ENCODE data around the gene RALGPS1. TPM values are rescaled to one million over a fixed set of nuclear protein-coding genes. Genes with fewer than 3 reads are reported as not detected.
A peak's percentile ranks its signal among the peaks of the same experiment; 100 is the strongest.

The RALGPS1 gene
- polyA plus RNA-seq, 1 of the 3 experiments (the other 2 are of a cell fraction): 3.9 TPM

- no peaks in the 10 kb centered on the region for H3K36me3 ChIP-seq (replicated peaks in 1 of 2; ENCODE audit: control insufficient read depth in 1 of 2, insufficient read depth in 2 of 2, low read length in 1 of 2)
- no peak for DNase-seq
- H3K4me3 ChIP-seq (ENCODE audit: low read depth in 2 of 2, low read length in 1 of 2): no peak overlapping the region
- H4K20me1 ChIP-seq (ENCODE audit: insufficient read depth): no peaks in the 10 kb centered on the region
- CTCF ChIA-PET: interaction anchor here (1.1 to 1.6 kb wide), 2 partner anchors 8 to 28 kb away, joined by 3 to 4 read pairs; no protein-coding TSS in a partner anchor
- TF ChIP-seq ZBTB33 (IDR thresholded peaks at IDR 0.05; ENCODE audit: borderline replicate concordance, low read depth): no peak
- TF ChIP-seq TCF12 (IDR thresholded peaks at IDR 0.05): peak; percentile 48; the same call in 1 of the 2 replicates
- peak; percentile 25; the same call in 1 of the 2 replicates for TF ChIP-seq FOSL2 (IDR thresholded peaks at IDR 0.05; ENCODE audit: borderline replicate concordance, low read depth)
- H3K9ac ChIP-seq: no peak overlapping the region
- WGBS (ENCODE audit: low lambda C conversion rate): 93% methylated on average over 6 of the region's 6 CpGs
- POLR2A ChIA-PET: interaction anchor here (1.2 kb wide), 1 partner anchor 110 kb away, joined by 3 read pairs; no protein-coding TSS in a partner anchor
- peak overlapping the region; percentile 18 for H3K4me2 ChIP-seq
- H3K4me1 ChIP-seq (ENCODE audit: control insufficient read depth in 1 of 2, insufficient read depth in 2 of 2, low read depth in 1 of 2, low read length in 1 of 2): peaks cover 14 to 49% of the 10 kb centered on the region in 2 experiments; a peak in 3 of 4 replicates
- H3K27ac ChIP-seq (ENCODE audit: low read depth in 2 of 2, low read length in 1 of 2): peak overlapping the region in 1 of 2 experiments; percentile 45; a peak in 2 of 4 replicates
- no peaks in the 10 kb centered on the region for H3K27me3 ChIP-seq (ENCODE audit: insufficient read depth)
- no peaks in the 10 kb centered on the region for H3K9me2 ChIP-seq
- no peak overlapping the region for H2AFZ ChIP-seq (ENCODE audit: low read depth)
- no peaks in the 10 kb centered on the region for H3K9me3 ChIP-seq
- no peaks in the 10 kb centered on the region for H3F3A ChIP-seq (replicated peaks; ENCODE audit: insufficient read depth)
- no peaks in the 10 kb centered on the region for H3K79me2 ChIP-seq (ENCODE audit: insufficient read depth)
Measured at GRCh38 chr9:127131871-127132270, 217.3 kb downstream of the RALGPS1 start.

GRCh38 chr9:127132375-127132774 is 217.8 kb downstream of the RALGPS1 start:
- H3K79me2 ChIP-seq (ENCODE audit: insufficient read depth): no peaks in the 10 kb centered on the region
- H4K20me1 ChIP-seq (ENCODE audit: insufficient read depth): no peaks in the 10 kb centered on the region
- no peaks in the 10 kb centered on the region for H3F3A ChIP-seq (replicated peaks; ENCODE audit: insufficient read depth)
- no peaks in the 10 kb centered on the region for H3K9me2 ChIP-seq
- no peak overlapping the region for H3K9ac ChIP-seq
- no peak overlapping the region for H3K4me3 ChIP-seq (ENCODE audit: low read depth in 2 of 2, low read length in 1 of 2)
- H3K27ac ChIP-seq (ENCODE audit: low read depth in 2 of 2, low read length in 1 of 2): peak overlapping the region in 1 of 2 experiments; percentile 45; a peak in 2 of 4 replicates
- 94% methylated on average over 3 of the region's 4 CpGs for WGBS (ENCODE audit: low lambda C conversion rate)
- TF ChIP-seq SIN3A (IDR thresholded peaks at IDR 0.05; ENCODE audit: borderline replicate concordance, low read depth, low read length) (no peak), USF2 (IDR thresholded peaks at IDR 0.05; ENCODE audit: borderline replicate concordance, low read depth, low read length) (no peak), ZBTB33 (IDR thresholded peaks at IDR 0.05; ENCODE audit: borderline replicate concordance, low read depth) (no peak), CTCF (IDR thresholded peaks at IDR 0.05) (no peak), JUND (IDR thresholded peaks at IDR 0.05) (no peak), PBX3 (IDR thresholded peaks at IDR 0.05) (no peak), EZH2phosphoT487 (IDR thresholded peaks at IDR 0.05; ENCODE audit: borderline replicate concordance, low read depth) (no peak), SMC3 (IDR thresholded peaks at IDR 0.05; ENCODE audit: low read depth, low read length) (no peak)
- no peaks in the 10 kb centered on the region for H3K36me3 ChIP-seq (replicated peaks in 1 of 2; ENCODE audit: control insufficient read depth in 1 of 2, insufficient read depth in 2 of 2, low read length in 1 of 2)
- no peaks in the 10 kb centered on the region for H3K27me3 ChIP-seq (ENCODE audit: insufficient read depth)
- H2AFZ ChIP-seq (ENCODE audit: low read depth): no peak overlapping the region
- DNase-seq: no peak
- ChIA-PET CTCF (interaction anchor here (1.1 kb wide), 1 partner anchor 27 kb away, joined by 3 read pairs; no protein-coding TSS in a partner anchor), POLR2A (no interaction called here)
- no peaks in the 10 kb centered on the region for H3K9me3 ChIP-seq
- peaks cover 14 to 52% of the 10 kb centered on the region in 2 experiments; a peak in 3 of 4 replicates for H3K4me1 ChIP-seq (ENCODE audit: control insufficient read depth in 1 of 2, insufficient read depth in 2 of 2, low read depth in 1 of 2, low read length in 1 of 2)
- H3K4me2 ChIP-seq: no peak overlapping the region
